NB4 (cell line): Measurements from ENCODE around the gene FCER2.

Source experiments
- CTCF ChIP-seq: IDR thresholded peaks from one replicate; pipeline ENCODE4 v1.5.1; 2012; ENCODE audit warnings: low read depth, low read length
- MAX ChIP-seq: IDR thresholded peaks from 2 replicates; pipeline ENCODE4 v1.6.1; 2011; ENCODE audit warnings: low read depth, low read length
- MYC ChIP-seq: IDR thresholded peaks from 2 replicates; pipeline ENCODE4 v1.6.1; 2011; ENCODE audit warnings: low read depth, low read length
- POLR2A ChIP-seq: IDR thresholded peaks from 2 replicates; pipeline ENCODE4 v1.6.1; 2011; ENCODE audit warnings: mild to moderate bottlenecking; ENCODE audit not compliant: insufficient read length; ENCODE audit errors: extremely low read depth

GRCh38 chr19:7685546-7686445 lies 16.1 kb downstream of the FCER2 start:
- TF ChIP-seq CTCF (no peak), MYC (no peak), POLR2A (no peak), MAX (no peak)
